22Rv1 (cell line): ENCODE data around the gene HCFC1R1.
A peak's percentile ranks its signal among the peaks of the same experiment; 100 is the strongest.
"Not testable (repeated sequence)": the region's sequence is repeated elsewhere in the genome, so short reads cannot be mapped to it uniquely, and the experiment has no call there.

ENCODE experiments used
- H3K27ac ChIP-seq: fragments of 450-650 bp; 2 replicates; pipeline ENCODE4 v1.5.1; 2017
- ZFX ChIP-seq: fragments of 450-650 bp; IDR thresholded peaks from 2 replicates; pipeline ENCODE4 v1.6.1; 2017; ENCODE audit warnings: antibody characterized with exemption, borderline replicate concordance
- TF ChIP-seq, protein P1 (sequence below): fragments of 450-650 bp; IDR thresholded peaks from 2 replicates; pipeline ENCODE4 v1.5.1; 2017; ENCODE audit warnings: mild to moderate bottlenecking

Gene HCFC1R1

GRCh38 chr16:3059723-3060242 is 36.0 kb upstream of the HCFC1R1 start:
- peak overlapping the region; percentile 66 for H3K27ac ChIP-seq
- TF ChIP-seq, protein P1, sequence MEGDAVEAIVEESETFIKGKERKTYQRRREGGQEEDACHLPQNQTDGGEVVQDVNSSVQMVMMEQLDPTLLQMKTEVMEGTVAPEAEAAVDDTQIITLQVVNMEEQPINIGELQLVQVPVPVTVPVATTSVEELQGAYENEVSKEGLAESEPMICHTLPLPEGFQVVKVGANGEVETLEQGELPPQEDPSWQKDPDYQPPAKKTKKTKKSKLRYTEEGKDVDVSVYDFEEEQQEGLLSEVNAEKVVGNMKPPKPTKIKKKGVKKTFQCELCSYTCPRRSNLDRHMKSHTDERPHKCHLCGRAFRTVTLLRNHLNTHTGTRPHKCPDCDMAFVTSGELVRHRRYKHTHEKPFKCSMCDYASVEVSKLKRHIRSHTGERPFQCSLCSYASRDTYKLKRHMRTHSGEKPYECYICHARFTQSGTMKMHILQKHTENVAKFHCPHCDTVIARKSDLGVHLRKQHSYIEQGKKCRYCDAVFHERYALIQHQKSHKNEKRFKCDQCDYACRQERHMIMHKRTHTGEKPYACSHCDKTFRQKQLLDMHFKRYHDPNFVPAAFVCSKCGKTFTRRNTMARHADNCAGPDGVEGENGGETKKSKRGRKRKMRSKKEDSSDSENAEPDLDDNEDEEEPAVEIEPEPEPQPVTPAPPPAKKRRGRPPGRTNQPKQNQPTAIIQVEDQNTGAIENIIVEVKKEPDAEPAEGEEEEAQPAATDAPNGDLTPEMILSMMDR, result no peak
- no peak for TF ChIP-seq ZFX

- TF ChIP-seq, protein P1, result peak; percentile 92
- no peak for TF ChIP-seq ZFX
- H3K27ac ChIP-seq, result peak overlapping the region; percentile 66
Measured at GRCh38 chr16:3059041-3059722, 35.4 kb upstream of the HCFC1R1 start.

GRCh38 chr16:3058139-3059030 is 34.6 kb upstream of the HCFC1R1 start:
- TF ChIP-seq, protein P1, result no peak
- no peak for TF ChIP-seq ZFX
- H3K27ac ChIP-seq, result peak overlapping the region; percentile 66

- H3K27ac ChIP-seq, result no peak overlapping the region
- TF ChIP-seq, protein P1, result no peak
Measured at GRCh38 chr16:3057181-3058138, 33.7 kb upstream of the HCFC1R1 start.

DNA sequence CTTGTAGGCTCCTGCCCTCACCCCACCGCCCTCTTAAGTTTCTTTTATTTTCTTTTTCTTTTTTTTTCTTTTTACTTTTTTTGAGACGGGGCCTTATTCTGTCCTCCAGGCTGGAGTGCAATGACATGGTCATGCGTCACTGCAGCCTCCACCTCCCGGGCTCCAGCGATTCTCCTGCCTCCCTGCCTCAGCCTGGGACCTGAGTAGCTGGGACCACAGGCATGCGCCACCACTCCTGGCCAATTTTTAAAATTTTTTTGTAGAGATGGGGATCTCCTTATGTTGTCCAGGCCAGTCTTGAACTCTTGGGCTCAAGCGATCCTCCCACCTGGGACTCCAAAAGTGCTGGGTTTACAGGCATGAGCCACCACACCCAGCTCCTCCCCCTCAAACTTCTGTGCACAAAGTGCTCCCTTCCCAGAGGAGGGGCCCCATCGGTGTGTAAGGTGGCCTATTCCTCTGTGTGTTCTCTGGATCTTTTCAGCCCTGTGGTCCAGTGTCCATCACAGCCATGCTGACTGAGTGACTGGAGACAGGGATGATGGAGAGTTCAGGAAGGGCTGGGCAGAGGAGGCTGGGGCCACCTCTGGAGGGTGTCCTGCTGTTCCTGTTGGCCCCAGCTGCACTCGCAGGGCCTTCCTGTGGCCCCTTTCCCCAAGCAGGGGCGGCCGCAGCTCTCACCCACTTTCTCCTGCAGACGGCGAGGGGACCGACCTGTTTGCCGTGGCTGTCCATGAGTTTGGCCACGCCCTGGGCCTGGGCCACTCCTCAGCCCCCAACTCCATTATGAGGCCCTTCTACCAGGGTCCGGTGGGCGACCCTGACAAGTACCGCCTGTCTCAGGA is 32.8 kb upstream of the HCFC1R1 start:
- no peak for TF ChIP-seq ZFX
- TF ChIP-seq, protein P1, result no peak
- no peak overlapping the region for H3K27ac ChIP-seq

DNA sequence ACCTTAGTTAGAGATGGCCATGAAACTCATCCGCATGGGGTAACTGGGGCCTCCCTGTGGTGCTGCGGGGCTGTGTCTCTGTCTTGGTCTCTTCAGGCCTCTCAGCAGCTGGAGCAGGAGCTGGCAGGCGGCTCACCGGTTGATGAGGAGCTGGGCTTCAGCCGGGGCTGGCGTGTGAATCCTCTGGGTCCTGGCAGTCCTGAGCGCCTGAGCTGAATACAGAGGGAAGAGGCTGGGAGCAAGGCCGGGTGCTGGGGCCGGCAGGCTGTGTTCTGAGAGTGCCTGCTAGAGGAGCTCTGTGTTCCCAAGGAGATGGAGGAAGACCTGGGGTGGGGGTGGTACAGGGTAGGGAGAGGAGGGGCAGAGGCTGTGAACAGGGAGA is 32.0 kb upstream of the HCFC1R1 start:
- not testable (repeated sequence) for H3K27ac ChIP-seq
